ENCODE results near the gene FAR1.
"Not testable (repeated sequence)": the region's sequence is repeated elsewhere in the genome, so short reads cannot be mapped to it uniquely, and the experiment has no call there.

Gene FAR1

GRCh38 chr11:13745165-13745564 is 76.7 kb downstream of the FAR1 start:
- no peaks in the 10 kb centered on the region for H3F3A ChIP-seq (ENCODE audit: insufficient read depth, low read length)
- no peak overlapping the region for H3K27ac ChIP-seq (ENCODE audit: low read depth, low read length, poor library complexity, severe bottlenecking)
- no peaks in the 10 kb centered on the region for H3K36me3 ChIP-seq (ENCODE audit: insufficient read depth, low read length)
- no peaks in the 10 kb centered on the region for H4K20me1 ChIP-seq (ENCODE audit: insufficient read depth, low read length)
- H3K4me3 ChIP-seq (ENCODE audit: low read depth, low read length, poor library complexity, severe bottlenecking) = no peak overlapping the region
- H3K27me3 ChIP-seq (ENCODE audit: insufficient read depth, low read length) = no peaks in the 10 kb centered on the region
- H3K4me1 ChIP-seq (ENCODE audit: insufficient read depth, low read length, severe bottlenecking) = no peaks in the 10 kb centered on the region
- no peaks in the 10 kb centered on the region for H3K9me2 ChIP-seq (ENCODE audit: low read depth, low read length)
- H2AFZ ChIP-seq (ENCODE audit: low read length) = no peak overlapping the region
- H3K9ac ChIP-seq (ENCODE audit: low read length) = no peak overlapping the region
- no peaks in the 10 kb centered on the region for H3K79me2 ChIP-seq (ENCODE audit: insufficient read depth, low read length)
- TF ChIP-seq CTCF (IDR thresholded peaks at IDR 0.05; ENCODE audit: low read length) (no peak), EZH2 (IDR thresholded peaks at IDR 0.05; ENCODE audit: borderline replicate concordance, low read length) (no peak)
- H3K4me2 ChIP-seq (ENCODE audit: low read length) = no peak overlapping the region
- no peaks in the 10 kb centered on the region for H3K9me3 ChIP-seq (ENCODE audit: low read length)

- H2AFZ ChIP-seq (ENCODE audit: low read length); H3K9me2 ChIP-seq (ENCODE audit: low read depth, low read length); H3K79me2 ChIP-seq (ENCODE audit: insufficient read depth, low read length); H3K4me3 ChIP-seq (ENCODE audit: low read depth, low read length, poor library complexity, severe bottlenecking); H3K27ac ChIP-seq (ENCODE audit: low read depth, low read length, poor library complexity, severe bottlenecking); H4K20me1 ChIP-seq (ENCODE audit: insufficient read depth, low read length); H3K36me3 ChIP-seq (ENCODE audit: insufficient read depth, low read length); H3F3A ChIP-seq (ENCODE audit: insufficient read depth, low read length); H3K4me2 ChIP-seq (ENCODE audit: low read length); H3K9ac ChIP-seq (ENCODE audit: low read length); H3K9me3 ChIP-seq (ENCODE audit: low read length); H3K27me3 ChIP-seq (ENCODE audit: insufficient read depth, low read length); H3K4me1 ChIP-seq (ENCODE audit: insufficient read depth, low read length, severe bottlenecking): not testable (repeated sequence)
Measured at GRCh38 chr11:13753316-13753715, 84.8 kb downstream of the FAR1 start.

- Histone ChIP-seq H3K27ac (ENCODE audit: low read depth, low read length, poor library complexity, severe bottlenecking) (no peak overlapping the region), H3F3A (ENCODE audit: insufficient read depth, low read length) (no peaks in the 10 kb centered on the region), H3K9me3 (ENCODE audit: low read length) (no peaks in the 10 kb centered on the region), H3K9ac (ENCODE audit: low read length) (no peak overlapping the region), H3K36me3 (ENCODE audit: insufficient read depth, low read length) (no peaks in the 10 kb centered on the region), H3K4me1 (ENCODE audit: insufficient read depth, low read length, severe bottlenecking) (no peaks in the 10 kb centered on the region), H3K4me2 (ENCODE audit: low read length) (no peak overlapping the region), H3K27me3 (ENCODE audit: insufficient read depth, low read length) (no peaks in the 10 kb centered on the region), H3K9me2 (ENCODE audit: low read depth, low read length) (no peaks in the 10 kb centered on the region), H3K4me3 (ENCODE audit: low read depth, low read length, poor library complexity, severe bottlenecking) (no peak overlapping the region), H2AFZ (ENCODE audit: low read length) (no peak overlapping the region), H4K20me1 (ENCODE audit: insufficient read depth, low read length) (no peaks in the 10 kb centered on the region), H3K79me2 (ENCODE audit: insufficient read depth, low read length) (no peaks in the 10 kb centered on the region)
- TF ChIP-seq EZH2 (IDR thresholded peaks at IDR 0.05; ENCODE audit: borderline replicate concordance, low read length) (no peak), CTCF (IDR thresholded peaks at IDR 0.05; ENCODE audit: low read length) (no peak)
Measured at GRCh38 chr11:13759050-13759449, 90.6 kb downstream of the FAR1 start.

- Histone ChIP-seq H2AFZ (ENCODE audit: low read length) (no peak overlapping the region), H4K20me1 (ENCODE audit: insufficient read depth, low read length) (no peaks in the 10 kb centered on the region), H3K36me3 (ENCODE audit: insufficient read depth, low read length) (no peaks in the 10 kb centered on the region), H3K4me3 (ENCODE audit: low read depth, low read length, poor library complexity, severe bottlenecking) (no peak overlapping the region), H3K9me2 (ENCODE audit: low read depth, low read length) (no peaks in the 10 kb centered on the region), H3K9me3 (ENCODE audit: low read length) (no peaks in the 10 kb centered on the region), H3F3A (ENCODE audit: insufficient read depth, low read length) (no peaks in the 10 kb centered on the region), H3K4me2 (ENCODE audit: low read length) (no peak overlapping the region), H3K79me2 (ENCODE audit: insufficient read depth, low read length) (no peaks in the 10 kb centered on the region), H3K27ac (ENCODE audit: low read depth, low read length, poor library complexity, severe bottlenecking) (no peak overlapping the region), H3K9ac (ENCODE audit: low read length) (no peak overlapping the region), H3K27me3 (ENCODE audit: insufficient read depth, low read length) (no peaks in the 10 kb centered on the region), H3K4me1 (ENCODE audit: insufficient read depth, low read length, severe bottlenecking) (no peaks in the 10 kb centered on the region)
- TF ChIP-seq EZH2 (IDR thresholded peaks at IDR 0.05; ENCODE audit: borderline replicate concordance, low read length) (no peak), CTCF (IDR thresholded peaks at IDR 0.05; ENCODE audit: low read length) (no peak)
Measured at GRCh38 chr11:13760115-13760514, 91.6 kb downstream of the FAR1 start.

All from OCI-LY1 (cell line).